NCI-H1105 treated with DMSO at 0.1 percent for 48 hours (cell line): ENCODE measurements around the gene UPK3BL2.
"Not testable (repeated sequence)": the region's sequence is repeated elsewhere in the genome, so short reads cannot be mapped to it uniquely, and the experiment has no call there.

Experiments used
- DNase-seq: peaks from one replicate; lab custom pipeline; 2025; lab: John Stamatoyannopoulos, UW

The UPK3BL2 gene

DNA sequence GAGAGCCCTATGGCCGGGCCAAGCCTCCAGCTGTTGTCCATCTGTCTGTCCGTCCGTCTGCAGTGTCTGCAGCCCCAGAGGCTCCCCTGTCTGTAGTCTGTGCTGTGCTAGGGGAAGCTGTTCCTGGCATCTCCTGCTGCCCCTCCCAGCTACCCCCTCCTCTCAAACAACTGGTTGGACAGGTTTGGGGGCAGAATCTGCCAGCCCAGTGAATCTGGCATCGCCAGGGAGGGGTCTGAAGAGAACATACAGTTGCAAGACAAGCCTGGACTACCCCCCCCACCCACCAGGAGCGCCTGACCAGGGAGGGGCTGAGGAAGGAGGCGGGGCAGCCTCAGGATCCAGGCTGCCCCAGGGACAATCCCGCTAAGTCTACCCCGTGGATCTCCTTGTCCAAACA is at the start of gene UPK3BL2:
Gene UPK3BL2 (minus strand): TSS at position 101 of the 400 bp plus-strand sequence. CDS start 60 bp downstream, at position 41.
- not testable (repeated sequence) for DNase-seq

DNA sequence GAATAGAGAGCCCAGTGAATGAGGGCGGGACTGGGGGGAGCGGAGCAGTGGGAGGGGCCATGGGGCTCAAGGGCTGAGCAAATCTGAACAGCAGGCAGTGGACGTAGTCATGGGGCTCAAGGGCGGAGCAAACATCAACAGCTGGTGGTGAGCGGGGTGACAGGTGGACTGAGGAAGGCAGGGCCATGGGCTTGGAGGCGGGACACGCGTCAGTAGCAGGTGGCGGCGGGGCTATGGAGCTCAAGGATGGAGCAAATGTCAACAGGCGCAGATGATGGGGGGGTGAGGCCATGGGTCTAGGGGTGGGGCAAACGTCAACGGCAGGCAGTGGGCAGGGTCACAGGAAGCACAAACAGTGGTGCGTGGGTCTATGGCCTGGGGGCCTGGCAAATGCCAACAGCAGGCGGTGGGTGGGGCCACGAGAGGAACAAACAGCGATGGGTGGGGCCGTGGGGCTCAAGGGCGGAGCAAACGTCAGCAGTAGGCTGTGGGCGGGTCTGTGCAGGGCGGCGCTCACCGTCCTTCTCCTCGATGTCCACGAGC is 49.1 kb upstream of the UPK3BL2 start:
- DNase-seq, result not testable (repeated sequence)

GRCh38 chr7:102589857-102590256 is 46.4 kb upstream of the UPK3BL2 start:
- DNase-seq, result not testable (repeated sequence)

- DNase-seq, result not testable (repeated sequence)
Observed at GRCh38 chr7:102583495-102583894, 40.0 kb upstream of the UPK3BL2 start.

DNA sequence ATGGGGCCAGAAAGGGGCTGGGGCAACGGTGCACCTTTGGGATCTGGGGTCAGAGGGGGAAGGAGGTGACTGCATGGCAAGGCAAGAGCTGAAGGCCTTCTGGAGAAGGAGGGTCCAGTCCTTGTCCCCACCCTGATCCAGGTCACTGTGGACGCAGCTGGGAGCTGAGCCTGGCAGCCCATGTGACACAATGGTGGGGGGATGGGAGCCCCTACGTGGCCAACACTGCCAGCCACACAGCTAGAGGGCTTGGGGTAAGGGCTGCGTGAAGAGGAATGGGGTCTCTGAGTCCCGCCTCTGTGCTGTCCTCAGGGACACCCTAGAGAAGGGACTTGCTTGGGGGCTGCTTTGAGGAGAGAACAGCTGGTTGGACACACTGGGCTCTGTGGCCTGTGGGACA is 38.2 kb upstream of the UPK3BL2 start:
- DNase-seq, result not testable (repeated sequence)

GRCh38 chr7:102578486-102578885 is 35.0 kb upstream of the UPK3BL2 start:
- not testable (repeated sequence) for DNase-seq

GRCh38 chr7:102577315-102578240 is 34.1 kb upstream of the UPK3BL2 start:
- DNase-seq, result not testable (repeated sequence)

- DNase-seq, result not testable (repeated sequence)
Observed at GRCh38 chr7:102576363-102576762, 32.9 kb upstream of the UPK3BL2 start.

DNA sequence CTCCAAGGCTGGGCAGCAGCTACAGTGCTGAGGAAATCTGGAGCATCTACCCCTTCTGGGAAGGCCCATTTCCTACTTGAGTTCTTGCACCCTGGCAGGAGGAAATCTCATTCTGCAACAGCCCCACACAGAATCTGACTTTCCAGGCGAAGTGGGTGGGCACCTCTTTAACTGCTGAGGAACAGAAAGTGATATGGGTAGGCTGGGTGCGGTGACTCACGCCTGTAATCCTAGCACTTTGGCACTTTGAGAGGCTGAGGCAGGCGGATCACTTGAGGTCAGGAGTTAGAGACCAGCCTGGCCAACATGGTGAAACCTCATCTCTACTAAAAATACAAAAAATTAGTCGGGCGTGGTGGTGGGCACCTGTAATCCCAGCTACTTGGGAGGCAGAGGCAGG is 31.1 kb upstream of the UPK3BL2 start:
- not testable (repeated sequence) for DNase-seq

DNA sequence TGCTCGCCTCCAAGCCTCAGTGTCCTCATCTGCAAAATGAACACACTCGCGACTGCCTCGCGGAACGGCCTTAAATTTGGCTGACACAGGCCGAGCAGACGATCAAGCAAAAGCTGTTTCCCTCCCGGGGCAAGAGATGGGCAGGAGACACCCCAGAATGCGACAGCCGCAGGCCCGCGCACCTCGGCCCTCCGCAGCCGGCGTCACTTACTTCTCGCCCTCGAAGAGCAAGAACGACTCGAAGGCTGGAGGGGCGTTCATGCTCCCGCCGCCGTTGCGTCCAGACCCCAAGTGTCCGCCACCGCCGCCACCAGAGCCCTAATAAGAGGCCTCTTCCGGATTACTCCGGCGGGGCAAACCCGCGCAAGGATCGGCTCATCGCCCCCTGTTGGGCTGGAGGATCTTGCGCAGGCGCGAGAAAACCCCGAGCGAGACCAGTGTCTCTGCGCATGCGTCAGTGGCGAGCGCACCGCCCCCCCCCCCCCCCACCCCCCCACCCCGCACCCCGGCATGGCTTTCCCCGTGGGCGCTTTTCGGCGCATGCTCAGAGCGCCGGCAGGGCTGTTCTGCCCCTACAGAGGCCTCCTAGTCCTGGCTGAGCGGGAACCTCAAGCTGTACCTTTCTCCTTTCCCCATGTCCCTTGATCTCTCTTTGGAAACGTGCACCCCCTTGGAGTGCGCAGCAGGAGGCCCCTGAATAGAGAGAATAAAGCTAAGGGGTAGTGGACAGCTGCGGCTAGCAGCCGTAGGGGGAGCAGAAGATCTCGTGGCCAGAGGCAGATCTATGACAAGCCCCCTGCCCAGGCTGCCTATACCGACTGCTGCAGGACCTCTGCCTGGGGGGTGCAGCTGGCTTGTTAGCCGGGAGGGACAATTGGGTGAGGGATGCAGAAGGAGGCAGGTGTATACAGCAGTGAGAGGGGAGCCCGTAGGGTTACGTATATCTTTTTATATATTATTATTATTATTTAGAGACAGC is 29.1 kb upstream of the UPK3BL2 start, which contains the start of gene POLR2J3:
Gene POLR2J3 (minus strand): TSS at position 323 of the 979 bp plus-strand sequence. CDS start 62 bp downstream, at position 261.
- not testable (repeated sequence) for DNase-seq

DNA sequence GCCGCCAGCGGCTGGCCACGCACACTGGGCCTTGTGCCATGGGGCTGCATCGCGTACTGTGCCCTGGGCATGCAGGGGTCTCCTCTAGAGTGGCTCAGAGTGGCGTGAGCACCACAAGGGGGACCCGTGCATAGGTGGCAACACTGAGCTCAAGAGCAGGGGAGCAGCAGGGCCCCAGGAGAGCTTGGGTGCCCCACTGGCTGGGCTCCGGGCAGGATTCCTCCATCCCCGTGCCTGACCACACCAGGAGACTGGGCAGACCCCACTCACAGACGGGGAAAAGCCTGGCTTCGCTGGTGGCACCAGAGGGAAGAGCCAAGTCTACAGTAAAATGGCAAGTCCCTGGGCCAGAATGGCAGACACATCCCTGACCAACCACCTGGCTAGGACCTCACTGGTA is 25.1 kb upstream of the UPK3BL2 start:
- DNase-seq, result not testable (repeated sequence)

DNA sequence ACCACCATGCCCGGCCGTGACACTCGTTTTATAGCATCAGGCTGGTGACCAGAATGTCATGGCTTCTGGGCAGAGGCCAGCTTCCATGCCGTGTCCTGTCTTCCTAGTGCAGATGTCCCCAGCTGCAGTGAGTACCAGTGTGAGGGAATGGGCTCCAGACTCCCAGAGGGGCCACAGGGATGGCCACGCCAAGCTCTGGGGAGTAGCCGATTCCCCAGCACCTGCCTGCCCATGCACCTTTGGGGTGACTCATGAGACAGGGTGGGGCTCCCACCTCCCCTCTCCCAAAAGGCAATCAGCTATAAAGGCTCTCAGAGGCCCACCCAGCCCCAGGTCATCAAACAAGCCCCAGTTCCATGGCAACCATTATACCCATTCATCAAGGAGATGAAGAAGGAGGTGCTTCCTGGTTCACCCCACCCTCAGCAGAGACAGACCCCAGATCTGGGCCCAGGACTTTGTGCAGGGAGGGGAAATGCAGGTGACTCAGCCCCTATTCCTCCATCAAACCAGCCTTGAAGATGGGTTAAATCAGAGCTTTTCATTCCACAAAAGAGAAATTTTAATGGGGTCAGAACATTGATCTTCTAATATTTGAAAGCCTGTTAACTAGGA is 7.4 kb upstream of the UPK3BL2 start, which contains the start of gene SPDYE2:
Gene SPDYE2 (plus strand): TSS at position 419 of the 615 bp plus-strand sequence. CDS start 2,030 bp downstream, outside the sequence.
- not testable (repeated sequence) for DNase-seq

DNA sequence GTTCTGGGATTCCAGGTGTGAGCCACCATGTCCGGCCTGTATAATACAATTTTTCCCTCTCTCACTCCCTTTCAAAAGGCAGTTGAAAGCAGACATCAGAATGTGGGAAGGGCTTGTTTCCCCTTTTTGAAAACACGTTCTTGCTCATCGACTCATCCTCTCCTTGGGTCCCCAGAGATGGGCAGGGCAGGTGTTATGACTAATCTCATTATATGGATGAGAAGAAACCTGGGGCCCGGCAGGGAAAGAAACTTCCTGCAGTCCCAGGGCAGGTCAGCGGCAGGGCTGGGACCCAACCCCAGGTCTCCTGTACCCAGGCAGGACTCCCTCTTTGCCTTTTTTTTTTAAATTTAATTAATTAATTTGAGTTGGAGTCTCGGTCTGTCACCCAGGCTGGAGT is 2.9 kb upstream of the UPK3BL2 start:
- DNase-seq, result not testable (repeated sequence)

GRCh38 chr7:102545288-102545687 is 1.8 kb upstream of the UPK3BL2 start:
- DNase-seq, result not testable (repeated sequence)

DNA sequence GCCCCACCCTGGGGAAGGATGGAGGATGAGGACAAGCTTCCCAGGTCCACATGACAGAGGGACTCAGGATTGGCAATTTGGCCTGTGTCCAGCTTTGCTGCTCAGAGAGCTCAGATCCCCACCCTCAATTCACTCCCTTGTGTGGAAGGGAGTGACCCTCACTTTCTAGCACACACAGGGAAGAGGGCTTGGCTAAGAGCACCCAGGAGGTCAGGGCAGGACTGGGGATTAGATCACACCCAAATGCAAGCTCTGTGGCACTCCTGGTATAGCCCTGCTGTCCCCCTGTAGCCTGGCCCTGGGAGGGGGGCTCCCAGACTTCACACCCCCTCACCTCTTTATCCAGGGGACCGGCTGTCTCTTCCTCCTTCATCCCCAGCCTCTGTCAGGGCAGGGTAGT is 876 bp upstream of the UPK3BL2 start:
- not testable (repeated sequence) for DNase-seq

- not testable (repeated sequence) for DNase-seq
Observed at GRCh38 chr7:102542771-102543170, 725 bp downstream of the UPK3BL2 start.

DNA sequence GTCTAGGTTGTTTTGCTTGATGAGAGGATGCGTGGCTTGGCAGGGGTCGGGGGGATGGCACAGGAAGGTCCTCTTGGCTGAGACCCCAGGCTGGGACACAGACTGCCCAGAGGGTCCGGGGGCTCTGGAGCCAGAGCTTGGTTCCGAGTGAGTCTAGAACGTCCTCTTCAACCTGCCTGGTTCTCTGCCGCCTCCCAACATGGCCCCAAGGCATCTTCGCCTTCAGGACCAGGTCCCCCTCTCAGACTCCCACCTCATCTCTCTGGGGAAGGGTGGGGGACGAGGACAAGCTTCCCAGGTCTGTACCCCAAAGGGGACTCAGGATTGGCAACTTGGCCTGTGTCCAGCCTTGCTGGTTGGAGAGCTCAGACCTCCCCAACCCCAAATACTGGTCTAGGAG is 1.4 kb downstream of the UPK3BL2 start:
- not testable (repeated sequence) for DNase-seq

DNA sequence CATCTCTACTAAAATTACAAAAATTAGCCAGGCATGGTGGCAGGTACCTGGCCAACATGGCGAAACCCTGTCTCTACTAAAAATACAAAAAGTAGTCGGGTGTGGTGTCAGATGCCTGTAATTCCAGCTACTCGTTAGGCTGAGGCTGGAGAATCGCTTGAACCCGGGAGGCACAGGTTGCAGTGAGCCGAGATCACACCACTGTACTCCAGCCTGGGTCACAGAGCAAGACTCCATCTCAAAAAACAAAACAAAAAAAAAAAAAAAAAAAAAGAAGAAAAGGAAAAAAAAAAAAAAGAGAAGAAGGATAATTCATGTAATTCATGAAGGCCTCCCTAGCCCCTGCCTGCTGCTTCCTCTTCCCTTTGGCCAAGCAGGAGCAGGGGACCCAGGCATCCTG is 2.9 kb downstream of the UPK3BL2 start:
- DNase-seq, result not testable (repeated sequence)

- DNase-seq, result not testable (repeated sequence)
Observed at GRCh38 chr7:102535062-102535615, 8.4 kb downstream of the UPK3BL2 start.

DNA sequence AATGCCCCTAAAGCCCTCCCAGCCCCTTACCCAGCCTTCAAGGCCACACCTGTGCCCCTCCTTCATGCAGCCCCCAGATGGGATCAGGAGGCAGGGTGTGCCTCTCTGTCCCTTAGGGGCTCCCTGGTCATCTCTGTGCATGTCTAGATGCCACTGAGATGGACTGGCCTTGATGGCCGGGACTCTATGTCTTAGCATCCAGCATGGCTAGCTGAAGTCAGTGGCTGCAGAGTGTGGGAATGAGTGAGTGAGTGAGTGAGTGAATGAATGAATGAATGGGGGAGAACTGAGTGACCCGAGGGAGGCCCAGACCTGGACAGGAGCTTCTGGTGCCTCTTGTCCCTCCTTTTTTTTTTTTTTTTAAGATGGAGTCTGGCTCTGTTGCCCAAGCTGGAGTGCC is 11.4 kb downstream of the UPK3BL2 start:
- DNase-seq, result not testable (repeated sequence)

- not testable (repeated sequence) for DNase-seq
Observed at GRCh38 chr7:102531583-102531982, 11.9 kb downstream of the UPK3BL2 start.
